Choroid plexus epithelial cell (primary cell): Measurements from ENCODE around the gene NEDD8.

Experiments
- DNase-seq: peaks from one replicate; pipeline ENCODE4 v3.0.0-alpha.2; 2010; ENCODE audit warnings: low read depth
- H3K4me3 ChIP-seq: 2 replicates; pipeline ENCODE4 v1.5.1; 2011; ENCODE audit warnings: low read depth, mild to moderate bottlenecking, control low read depth, low read length, moderate library complexity
- TF ChIP-seq, protein P1 (sequence below): conservative IDR thresholded peaks from 2 replicates; pipeline ENCODE4 v1.5.1; 2011; ENCODE audit warnings: low read depth, mild to moderate bottlenecking, control low read depth, inconsistent platforms, low read length, moderate library complexity

Gene NEDD8

GRCh38 chr14:24176599-24176998 is 55.6 kb downstream of the NEDD8 start:
- no peak for DNase-seq
- TF ChIP-seq, protein P1, sequence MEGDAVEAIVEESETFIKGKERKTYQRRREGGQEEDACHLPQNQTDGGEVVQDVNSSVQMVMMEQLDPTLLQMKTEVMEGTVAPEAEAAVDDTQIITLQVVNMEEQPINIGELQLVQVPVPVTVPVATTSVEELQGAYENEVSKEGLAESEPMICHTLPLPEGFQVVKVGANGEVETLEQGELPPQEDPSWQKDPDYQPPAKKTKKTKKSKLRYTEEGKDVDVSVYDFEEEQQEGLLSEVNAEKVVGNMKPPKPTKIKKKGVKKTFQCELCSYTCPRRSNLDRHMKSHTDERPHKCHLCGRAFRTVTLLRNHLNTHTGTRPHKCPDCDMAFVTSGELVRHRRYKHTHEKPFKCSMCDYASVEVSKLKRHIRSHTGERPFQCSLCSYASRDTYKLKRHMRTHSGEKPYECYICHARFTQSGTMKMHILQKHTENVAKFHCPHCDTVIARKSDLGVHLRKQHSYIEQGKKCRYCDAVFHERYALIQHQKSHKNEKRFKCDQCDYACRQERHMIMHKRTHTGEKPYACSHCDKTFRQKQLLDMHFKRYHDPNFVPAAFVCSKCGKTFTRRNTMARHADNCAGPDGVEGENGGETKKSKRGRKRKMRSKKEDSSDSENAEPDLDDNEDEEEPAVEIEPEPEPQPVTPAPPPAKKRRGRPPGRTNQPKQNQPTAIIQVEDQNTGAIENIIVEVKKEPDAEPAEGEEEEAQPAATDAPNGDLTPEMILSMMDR: no peak
- no peak overlapping the region for H3K4me3 ChIP-seq

DNA sequence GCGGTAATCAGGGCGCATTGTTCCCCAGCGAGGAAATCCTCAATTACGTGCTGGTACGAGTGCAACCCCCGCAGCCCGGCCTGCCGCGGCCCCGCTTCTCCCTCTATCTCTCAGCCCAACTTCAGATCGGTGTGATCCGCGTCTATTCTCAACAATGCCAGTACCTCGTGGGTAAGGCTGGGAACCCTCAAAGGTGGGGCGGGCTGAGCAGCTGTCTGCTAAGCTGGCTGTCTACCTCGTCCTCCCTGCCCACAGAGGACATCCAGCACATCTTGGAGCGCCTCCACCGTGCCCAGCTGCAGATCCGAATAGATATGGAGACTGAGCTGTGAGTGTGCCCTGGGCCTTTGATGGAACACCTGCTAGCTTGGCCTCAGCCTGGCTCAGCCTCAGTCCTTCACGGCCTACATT is 59.3 kb downstream of the NEDD8 start:
- TF ChIP-seq, protein P1: no peak

DNA sequence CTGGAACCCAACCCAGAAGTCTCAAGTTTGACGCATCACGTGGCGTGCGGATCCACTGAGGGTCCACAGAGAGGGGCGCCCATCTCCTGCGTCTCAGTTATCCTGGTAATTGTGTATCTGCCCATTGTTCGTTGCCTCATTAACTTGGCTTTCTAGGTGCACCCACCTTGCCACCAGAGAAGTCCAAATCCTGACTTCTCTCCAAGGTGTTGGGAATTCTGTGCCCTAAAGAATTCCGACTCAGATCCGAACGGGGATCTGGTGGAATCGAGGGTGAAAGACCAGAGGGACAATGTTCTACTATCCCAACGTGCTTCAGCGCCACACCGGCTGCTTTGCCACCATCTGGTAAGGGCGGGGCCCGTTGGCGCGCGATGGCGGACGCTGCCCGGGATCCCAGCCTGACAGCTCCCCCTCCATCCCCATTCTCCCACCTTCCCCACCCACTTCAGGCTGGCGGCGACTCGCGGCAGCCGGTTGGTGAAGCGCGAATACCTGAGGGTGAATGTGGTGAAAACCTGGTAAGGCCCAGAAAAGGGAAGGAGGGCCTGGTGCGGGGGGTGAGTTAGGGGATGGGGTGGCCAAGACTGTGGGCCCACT is 59.8 kb downstream of the NEDD8 start:
- DNase-seq: no peak
- H3K4me3 ChIP-seq: peak overlapping the region; percentile 73
- TF ChIP-seq, protein P1: no peak

More for the DNA sequence above, 59.3 kb downstream of the NEDD8 start:
- H3K4me3 ChIP-seq: peak overlapping the region; percentile 73
- DNase-seq: no peak

DNA sequence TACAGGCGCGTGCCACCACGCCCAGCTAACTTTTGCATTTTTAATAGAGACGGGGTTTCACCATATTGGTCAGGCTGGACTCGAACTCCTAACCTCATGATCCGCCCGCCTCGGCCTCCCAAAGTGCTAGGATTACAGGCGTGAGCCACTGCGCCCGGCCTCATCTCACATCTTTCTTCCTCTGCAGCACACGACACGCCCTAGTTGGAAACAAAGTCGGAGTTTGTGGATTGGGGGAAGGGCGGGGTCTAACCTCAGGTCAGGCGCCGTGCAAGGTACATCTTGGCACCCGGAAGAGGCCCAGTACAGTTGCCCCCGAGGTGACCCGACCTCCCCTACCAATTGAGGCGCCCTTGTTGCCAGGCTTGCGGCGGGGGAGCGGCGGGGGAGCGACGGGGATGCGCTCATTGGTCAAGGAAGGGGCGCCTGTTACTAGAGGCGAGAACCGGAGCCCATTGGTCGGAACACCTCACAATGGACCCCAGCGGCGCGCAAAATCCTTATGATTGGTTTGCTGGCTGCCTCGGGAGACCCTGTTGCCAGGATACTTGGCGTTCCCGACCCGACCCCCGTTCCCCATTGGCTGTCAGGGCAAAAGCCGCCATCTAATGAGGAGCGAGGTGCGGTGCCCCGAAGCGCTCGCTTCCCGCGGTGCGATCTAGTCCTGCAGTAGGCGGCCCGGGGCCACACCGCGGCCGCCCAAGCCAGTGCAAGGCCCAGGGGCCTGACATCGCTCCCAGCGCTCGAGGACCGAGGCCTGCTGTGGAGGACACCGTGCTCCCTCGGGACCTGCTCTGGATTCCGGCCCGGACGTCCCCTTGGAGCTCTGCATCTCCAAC is 60.5 kb downstream of the NEDD8 start, which contains the start of gene REC8:
REC8 (plus strand) TSS at position 659 of the 839 bp plus-strand sequence. CDS start 473 bp downstream, outside the sequence.
- TF ChIP-seq, protein P1: no peak
- peak; percentile 99 for DNase-seq
- peak within 1 kb of the TSS; percentile 73 for H3K4me3 ChIP-seq

DNA sequence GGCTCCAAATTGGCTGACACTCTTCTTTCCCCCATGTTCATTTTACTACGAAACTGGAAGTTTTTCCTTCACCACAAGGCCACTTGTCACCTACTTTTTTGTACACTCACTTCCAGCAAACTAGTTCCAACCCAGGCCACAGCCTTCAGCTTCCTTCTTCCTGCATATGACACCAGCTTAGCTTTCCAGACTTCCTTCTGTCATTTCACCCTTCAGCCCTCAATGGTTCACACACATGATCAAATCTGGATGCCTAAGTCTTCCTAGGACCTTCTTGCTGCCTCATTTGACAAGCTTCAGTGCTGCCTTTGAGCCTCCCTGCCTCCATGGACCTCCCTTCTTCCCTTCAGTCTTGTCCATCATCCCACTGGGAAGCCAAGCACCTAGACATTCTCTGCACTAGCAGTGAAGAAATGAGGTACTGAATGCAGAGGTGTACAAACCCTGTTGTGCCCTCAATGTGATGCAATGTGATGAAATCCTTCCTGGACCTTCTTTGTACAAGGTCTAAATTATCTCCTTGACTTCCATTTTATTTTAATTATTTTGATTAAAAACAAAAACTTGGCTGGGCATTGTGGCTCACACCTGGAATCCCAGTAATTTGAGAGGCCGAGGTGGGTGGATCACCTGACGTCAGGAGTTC is 64.6 kb downstream of the NEDD8 start:
- TF ChIP-seq, protein P1: no peak
- no peak overlapping the region for H3K4me3 ChIP-seq
- no peak for DNase-seq
